ENCODE measurements around the gene KLHL40.

The KLHL40 gene

DNA sequence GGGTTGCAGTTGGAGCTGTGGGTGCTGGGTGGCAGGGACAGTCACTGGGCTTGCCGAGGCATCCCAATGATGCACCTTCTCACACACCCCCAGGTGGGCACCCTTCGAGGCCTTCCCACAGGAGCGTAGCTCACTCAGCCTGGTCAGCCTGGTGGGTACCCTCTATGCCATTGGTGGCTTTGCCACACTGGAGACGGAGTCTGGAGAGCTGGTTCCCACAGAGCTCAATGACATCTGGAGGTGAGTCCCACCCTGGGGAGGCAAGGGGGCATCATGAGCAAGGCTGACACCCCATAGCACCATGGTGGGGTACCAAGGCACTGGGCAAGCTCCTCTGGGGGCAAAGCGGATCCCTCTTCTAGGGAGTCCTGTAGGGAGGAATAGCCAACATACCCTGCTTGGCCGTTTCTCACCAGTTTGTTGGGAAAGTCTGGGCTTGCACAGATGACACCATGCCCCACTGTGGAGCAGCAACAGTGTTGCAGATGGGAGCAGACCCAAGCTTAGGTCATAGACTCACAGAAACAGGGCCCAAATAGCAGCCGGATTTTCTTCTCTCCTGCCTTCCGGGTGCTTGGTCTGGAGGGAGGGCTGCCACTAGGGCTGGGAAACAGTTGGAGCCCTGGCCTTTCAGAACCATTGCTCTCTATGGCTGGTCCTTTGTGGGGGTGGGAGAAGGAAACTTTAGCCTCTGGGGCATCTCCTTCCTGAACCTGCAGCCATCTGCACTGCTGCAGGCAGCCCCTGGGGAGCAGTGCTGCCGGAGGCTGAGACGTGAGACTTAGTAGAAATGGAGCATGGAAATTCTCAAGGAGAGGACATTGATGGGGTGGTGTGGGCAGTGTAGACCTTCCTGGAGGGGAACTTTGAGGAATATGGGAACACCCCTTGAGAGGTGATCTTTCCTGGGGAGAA, 5.7 kb downstream of the KLHL40 start:
- no peak for DNase-seq (ENCODE audit: low spot score)

DNA sequence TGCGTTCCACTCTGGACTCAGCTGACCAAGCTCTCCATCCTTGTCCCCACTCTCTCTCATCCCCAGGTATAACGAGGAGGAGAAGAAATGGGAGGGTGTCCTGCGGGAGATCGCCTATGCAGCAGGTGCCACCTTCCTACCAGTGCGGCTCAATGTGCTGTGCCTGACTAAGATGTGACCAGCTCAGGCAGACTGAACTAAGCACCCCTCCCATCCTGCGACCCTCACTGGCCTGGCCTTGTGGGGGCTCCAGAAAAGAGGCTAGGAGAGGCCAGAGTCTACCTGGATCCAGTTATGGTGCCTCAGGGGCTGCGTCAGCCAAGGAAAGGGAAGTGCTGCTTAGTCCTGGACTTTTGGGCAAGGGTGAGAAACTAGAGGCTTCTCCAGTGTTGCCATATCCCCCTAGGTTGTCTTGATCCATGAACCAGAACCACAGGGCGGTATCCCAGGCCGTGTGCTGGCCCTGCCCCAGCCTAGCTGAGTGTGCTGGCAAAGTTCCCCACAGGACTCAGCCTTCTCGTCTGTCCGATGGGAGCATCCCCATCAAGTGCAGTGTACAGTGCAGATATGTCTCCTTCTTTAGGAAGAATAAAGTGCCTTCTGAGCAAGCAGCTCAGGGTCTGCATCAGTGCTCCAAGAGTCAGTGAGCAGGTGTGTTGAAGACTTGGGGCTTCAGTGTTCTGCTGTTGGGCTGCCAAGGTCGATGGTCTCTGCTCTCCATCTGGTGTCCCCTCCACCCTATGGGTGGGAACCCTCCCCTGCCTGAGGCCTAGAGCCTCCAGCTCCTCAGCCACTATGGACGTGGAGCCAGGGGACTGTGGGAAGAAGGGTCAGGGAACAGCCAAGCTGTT, 6.7 kb downstream of the KLHL40 start:
- no peak for DNase-seq (ENCODE audit: low spot score)

DNA sequence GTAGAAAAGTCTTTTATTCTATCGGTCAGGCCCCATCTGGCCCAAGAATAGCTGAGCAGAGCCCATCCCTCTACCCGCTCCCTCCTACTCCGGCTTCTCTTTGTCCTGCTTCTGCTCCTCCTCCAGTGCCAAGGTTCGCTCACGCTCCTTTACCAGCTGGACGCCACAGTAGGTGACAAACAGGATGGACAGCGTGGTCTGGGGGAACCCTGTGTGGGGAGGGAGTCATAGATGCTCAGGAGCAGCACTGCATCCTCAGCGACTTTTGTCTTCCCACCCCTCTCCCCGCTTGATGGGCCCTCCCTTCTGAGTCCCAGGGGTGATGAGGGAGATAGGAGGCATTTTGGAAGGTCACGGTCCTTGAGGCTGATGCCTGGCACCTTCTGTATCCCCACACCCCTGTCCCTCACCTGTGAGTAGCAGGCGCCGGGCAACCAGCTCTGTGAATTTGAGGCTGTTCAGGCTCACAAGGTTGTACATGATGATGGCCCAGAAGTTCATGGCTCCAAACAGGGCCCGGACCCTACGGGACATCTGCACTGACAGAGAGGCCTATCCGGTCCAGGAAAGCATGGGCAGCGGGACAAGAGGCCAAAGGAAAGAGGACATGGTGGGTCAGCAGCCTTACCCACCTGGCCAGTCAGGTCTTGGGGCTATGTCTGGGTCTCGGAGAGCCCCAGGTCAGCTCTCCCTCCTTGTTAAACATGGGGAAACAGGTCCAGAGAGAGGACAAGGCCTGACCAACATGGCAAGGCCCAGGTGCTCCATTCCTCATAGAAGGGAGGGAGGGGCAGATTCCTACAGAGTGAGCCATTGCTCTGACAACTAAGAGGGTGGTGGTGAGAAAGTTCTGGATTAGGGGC, 7.6 kb downstream of the KLHL40 start:
- no peak for DNase-seq (ENCODE audit: low spot score)

DNA sequence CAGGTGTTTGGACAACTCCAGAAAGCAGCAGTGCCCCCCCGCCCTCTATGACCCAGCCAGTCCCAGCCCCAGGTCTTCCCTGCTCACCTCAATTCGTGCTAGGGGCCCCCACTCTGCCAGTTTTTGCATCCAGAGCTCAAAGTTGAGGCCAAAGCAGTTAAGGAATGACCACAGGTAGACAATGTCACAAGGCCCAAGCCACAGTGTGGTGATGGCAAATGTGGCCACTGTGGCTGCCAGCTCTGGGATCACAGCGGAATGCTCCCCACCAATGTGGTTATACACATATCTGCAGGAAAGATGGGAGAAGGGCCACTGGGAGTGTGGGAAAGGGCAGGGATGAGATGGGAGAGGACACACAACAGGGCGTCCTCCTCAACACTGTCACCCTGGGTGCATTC, 8.2 kb downstream of the KLHL40 start:
- no peak for DNase-seq (ENCODE audit: low spot score)

DNA sequence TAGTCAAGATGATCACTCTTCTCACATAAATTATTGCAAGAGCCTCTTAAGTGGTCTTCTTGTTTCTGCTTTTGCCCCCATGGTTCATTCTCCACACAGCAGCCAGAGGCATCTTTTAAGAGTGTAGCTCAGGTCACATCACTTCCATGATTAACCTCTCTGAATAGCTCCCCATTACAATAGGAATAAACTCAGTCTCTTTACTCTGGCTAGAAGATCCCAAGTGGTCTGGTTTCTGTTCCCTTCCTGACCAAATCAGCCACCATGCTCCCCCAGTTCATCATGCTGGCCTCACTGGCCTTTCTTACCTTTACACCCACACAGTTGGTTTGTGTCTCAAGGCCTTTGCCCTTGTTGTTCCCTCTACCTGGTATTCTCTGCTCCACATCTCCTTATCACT, 9.0 kb downstream of the KLHL40 start:
- no peak for DNase-seq (ENCODE audit: low spot score)

DNA sequence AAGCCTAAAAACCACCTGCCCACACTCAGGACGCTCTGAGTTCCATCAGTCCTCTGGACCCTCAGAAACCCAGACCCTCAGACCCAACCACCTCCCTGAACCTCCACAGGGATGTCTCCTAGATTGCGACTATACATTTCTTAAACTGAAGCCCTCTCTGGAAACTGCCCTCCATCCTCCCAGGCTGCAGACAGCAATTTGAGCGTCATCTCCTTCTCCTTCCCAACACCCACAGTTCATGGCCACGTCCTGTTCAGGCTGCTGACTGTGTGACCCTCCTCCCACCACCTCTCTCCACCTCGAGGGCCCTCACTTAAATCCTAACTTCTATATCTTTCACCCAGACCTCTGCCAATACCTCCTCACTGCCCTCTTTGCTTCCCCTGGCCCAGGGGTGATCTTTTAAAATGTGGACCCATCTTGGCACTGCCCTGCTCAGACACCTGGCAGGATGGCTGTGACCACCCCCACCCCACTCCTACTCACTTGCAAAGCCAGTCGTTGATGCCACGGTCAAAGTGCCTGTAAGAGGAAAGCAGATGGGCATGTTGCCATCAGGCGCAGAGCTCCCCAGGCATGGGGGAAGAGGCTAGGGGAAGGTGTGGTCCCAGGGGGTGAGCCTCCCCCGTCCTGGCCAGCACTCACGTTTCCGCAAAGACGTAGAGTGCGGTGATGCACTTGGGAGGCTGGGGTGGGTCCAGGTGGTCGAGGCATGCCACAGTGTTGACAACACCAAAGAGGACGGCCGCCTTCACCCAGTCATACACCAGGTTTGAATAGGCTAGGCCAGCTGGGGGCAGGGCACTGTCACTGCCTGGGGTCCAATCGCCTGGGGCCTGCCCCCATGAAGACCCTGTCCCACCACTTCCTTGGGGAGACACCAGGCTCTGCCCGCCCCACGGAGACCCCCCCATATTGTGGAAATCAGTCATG, 11.3 kb downstream of the KLHL40 start:
- DNase-seq (ENCODE audit: low spot score), result no peak

DNA sequence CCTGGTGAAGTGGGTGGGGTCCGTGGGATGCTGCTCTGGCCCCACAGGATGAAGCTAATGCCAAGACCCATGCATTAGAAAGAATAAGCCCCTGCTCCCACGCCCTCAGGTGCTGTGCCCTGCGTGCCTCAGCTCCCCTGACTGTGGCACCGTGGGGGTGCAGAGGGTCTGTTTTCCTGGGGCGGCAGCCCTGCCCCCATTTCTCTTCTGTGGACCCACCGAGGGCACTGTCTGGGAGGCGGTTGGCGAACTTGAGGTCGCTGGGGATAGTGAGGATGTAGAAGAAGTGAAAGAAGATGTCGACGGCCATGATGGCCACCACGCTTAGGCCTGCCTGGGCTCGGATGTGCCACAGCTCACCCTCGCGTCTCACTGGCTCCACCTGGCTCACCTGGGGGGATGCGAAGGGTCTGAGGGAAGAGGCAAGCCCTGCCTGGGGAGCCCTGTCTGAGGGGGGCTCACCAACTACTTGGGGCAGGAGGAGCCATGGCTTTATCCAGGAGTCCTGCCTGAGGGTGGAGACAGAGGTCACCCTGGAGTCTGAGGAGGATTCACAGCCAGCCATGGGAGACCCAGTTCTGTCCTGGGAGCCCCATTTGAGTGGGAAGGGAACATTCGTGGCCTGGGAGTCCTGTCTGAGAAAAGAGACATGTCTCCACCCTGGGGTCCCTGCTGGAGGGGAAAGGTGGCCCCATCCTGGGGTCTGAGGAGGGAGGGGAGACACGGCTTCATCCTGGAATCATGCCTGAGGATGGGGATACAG, 12.1 kb downstream of the KLHL40 start:
- no peak for DNase-seq (ENCODE audit: low spot score)

DNA sequence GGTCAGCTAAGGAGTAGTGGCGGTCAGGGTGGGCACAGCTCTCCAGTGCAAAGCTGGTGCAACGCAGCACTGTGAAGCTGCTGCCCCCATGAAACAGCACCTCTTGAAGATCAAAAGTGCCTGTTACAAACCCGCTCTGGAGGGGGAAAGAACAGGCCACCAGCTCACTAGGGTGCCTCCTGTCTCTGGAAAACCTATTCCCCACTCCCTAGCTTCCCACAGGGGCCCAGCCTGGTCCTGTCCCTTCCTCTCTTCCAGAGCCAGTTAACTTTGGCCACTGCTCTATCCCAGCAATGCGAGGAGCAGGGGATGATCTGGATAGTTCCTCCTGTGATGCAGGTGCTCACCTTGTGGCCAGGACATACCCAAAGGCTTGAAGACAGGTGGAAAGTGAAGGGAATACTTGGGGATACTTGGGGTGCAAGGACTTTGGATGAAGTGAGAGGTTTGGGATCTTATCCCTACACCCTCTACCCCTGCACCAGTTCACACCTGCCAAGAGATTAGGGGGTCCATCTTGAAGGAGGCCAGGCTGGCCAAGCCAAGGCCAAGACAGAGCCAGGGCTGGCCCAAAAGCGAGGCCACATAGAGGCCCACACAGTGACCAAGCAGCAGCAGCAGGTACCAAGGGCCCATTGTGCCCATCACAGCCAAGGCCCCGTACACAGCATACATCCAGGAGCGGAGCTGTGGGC, 13.0 kb downstream of the KLHL40 start:
- no peak for DNase-seq (ENCODE audit: low spot score)

DNA sequence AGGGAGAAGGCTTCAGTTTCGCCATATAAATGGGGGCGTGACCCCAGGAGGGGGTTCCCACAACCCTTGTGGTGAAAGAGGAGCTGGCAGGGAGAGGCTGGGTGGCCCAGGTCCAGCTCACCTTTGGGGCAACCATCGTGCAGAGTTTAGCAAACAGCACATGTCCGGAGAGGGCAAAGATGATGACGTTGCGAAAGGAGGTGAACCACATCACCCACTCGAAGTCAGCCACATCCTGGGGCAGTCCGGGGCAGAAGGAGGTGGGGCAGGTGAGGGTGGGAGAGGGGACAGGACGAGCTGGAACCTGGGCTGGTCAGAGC, 13.5 kb downstream of the KLHL40 start:
- DNase-seq (ENCODE audit: low spot score), result no peak

DNA sequence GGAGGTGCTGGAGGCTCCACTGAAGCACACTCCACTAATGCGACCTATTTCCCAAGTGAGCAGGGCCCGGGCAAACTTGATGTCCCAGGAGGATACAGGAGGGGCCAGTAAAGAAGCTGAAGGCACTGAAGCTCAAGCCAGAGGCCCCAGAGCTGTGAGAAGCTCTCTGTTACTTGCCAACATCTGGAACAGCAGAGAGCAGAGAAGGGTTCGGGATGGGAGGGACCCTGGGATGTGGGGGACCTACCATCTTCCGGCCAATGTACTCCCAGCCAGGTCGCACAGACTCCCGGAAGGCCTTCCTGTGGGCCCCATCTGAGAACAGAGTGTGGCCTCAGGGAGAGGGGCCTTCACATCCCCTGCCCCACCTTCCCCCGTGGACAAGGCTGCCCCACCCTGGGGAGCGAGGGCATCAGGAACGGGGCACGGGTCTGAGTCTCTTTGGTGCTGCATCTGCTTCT, 14.2 kb downstream of the KLHL40 start:
- DNase-seq (ENCODE audit: low spot score), result no peak

DNA sequence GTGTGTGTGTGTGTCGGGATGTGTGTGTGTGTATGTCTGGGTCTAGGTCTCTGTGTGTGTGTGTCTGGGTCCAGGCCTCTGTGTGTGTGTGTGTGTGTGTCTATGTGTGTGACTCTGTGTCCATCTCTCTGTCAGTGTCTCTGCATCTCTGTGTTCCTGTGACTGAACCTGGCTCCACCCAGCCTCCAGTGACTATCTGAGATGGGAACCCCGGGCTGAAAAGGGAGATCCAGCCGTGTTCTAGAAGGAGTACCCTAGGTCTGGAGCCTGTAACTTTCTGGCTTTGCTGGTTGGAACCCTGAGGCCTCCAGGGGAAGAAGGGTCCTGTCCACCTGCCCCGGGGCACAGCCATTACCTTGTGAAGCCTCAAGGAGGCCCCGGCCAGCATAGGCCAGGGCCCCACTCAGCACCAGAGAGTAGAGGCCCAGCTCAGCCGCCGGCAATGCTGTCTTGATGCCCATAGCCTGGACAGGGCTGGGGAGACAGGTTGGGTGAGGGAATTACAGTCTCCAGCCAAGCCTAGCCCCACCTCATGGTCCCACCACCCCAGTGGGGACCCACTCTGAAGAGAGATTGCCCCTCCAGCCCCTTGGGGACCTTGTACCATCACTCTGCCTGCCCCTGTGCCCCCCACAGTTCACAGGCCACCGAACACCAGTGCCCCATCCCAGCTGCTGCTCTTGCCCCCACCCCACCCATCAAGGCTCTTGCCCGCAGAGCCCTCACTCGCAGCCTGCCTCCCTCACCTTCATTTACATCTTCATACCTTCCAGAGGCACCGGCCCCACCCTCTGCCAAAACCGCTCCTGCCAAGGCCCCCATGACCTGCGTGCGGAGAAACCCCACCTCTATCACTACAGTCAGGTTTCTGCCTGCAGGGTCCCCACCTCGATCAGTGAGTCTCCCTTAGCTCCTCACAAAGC, 15.3 kb downstream of the KLHL40 start:
- no peak for DNase-seq (ENCODE audit: low spot score)

DNA sequence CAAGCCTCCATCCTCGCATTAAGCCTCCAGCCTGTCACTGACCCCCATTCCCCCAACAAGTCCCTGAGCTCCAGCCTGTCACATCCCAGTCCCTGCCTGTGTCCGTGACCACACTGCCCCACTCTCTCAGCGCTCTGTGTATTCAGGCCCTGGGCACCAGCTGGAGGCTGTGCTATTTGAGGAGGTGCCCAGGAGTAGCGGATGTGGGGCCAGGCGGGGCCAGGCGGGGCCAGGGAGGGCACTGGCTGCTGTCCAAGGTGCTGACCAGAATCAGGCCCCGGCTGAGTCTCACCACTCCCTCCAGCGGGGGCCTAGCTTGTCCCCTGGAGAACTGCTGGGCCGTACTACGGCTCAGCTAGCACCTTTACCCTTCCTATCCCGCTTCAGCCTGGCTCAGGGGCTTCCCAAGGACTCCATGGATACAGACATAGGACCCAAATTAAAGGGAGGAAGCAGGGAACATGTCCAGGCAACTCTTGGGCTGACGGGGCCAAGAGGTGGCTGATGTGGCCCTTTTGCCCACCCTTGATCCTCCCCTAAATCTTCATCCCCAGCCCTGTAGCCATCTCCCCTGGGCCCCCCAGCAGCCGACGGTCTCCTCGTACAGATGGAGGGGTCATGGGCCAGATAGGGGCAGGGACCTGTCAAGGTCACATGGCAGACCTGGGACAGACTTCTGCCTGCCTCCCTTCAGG, 16.2 kb downstream of the KLHL40 start:
- peak; percentile 79 for DNase-seq (ENCODE audit: low spot score)

DNA sequence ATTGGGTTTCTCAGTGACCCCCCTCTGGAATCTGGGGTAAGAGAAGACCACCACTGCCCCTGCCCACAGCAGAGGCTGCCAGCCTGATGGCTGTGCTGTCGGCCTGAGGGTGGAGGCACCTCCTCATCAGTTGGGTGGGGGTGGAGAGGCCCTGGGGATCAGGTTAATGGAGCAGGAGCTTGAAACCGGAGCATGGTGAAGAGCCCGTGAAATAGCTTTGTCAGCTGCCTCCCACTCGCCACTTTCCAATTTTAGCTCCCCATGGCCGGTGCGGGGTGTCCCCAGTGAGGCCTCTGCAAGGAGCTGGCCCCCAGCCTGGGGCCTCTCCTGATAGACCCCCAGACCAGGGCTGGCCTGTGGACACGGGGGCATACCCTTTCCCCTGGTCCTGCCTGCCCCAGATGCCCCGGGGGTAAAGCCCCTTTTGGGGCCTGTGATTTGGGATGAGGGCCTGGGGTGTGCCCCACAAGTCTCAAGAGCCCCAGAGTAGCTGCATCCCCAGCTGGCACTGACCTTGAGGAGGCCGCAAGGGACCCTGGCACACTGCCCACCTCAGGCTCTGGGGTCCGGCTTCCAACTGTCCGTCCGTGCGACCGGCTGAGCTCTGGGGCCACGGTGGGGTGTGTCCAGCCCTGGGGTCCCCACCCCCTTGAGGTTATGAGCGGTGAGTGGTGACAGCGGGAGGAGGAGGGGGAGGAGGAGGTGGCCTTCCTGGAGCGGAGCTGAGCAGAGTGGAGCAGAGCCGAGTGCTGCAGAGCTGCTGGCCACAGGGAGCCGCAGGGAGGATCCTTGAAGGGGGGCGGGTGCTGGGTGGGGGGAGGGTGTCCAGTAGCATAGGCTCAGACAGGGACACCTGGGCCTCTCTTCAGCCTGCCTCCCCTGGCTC, 17.0 kb downstream of the KLHL40 start, which contains the start of gene HHATL:
TSS of gene HHATL (minus strand) at position 733 of the 886 bp plus-strand sequence. CDS start 1,972 bp downstream, outside the sequence.
- DNase-seq (ENCODE audit: low spot score), result no peak

DNA sequence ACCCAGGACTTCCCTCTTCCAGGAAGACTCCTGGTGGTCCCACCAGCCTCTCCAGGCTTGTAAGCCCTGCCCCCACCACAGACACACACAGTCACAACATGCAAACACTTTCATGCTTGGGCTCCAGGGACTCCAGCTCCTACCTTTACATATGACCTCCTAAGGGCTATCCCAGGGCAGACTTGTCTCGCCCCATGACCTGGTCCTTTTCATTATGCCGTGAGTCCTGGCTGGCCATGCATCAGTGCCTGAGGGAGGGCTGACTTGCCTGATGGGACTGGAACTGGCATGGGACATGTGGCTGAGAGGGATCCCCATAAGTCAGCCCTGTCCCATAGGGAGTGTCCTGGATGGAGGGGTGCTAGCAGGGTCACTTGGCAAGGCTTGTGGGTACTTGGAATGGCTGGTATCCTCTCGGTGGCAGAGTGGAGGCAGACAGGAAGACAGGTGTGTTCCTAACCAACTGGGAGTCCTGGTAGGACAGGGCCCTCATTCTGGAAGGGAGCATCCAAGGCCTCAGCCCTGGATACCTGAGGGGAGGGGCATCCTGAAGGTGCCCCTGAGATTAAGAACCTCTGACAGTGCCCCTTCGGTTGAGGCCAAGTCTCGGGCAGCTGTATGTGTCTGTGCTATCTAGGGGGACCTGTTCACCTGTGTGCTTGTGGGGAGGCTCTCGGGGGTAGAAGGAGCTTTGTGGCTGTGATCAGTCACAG, 17.8 kb downstream of the KLHL40 start:
- DNase-seq (ENCODE audit: low spot score), result no peak

DNA sequence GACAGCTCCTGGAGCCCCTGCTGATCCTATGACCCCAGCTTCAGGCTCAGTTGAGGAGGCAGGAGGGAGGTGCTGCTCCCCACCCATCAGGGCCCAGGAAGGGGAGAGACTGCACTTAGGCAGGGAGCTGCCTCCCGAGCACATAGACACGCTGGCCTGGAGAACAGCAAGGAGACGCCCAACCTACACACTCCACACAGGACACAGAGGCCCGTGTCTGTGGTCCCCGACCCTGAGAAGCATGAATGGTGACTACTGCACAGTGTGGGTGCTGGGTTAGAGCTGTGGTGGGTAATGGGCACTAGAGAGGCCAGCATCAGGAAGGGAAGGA, 18.3 kb downstream of the KLHL40 start:
- no peak for DNase-seq (ENCODE audit: low spot score)

DNA sequence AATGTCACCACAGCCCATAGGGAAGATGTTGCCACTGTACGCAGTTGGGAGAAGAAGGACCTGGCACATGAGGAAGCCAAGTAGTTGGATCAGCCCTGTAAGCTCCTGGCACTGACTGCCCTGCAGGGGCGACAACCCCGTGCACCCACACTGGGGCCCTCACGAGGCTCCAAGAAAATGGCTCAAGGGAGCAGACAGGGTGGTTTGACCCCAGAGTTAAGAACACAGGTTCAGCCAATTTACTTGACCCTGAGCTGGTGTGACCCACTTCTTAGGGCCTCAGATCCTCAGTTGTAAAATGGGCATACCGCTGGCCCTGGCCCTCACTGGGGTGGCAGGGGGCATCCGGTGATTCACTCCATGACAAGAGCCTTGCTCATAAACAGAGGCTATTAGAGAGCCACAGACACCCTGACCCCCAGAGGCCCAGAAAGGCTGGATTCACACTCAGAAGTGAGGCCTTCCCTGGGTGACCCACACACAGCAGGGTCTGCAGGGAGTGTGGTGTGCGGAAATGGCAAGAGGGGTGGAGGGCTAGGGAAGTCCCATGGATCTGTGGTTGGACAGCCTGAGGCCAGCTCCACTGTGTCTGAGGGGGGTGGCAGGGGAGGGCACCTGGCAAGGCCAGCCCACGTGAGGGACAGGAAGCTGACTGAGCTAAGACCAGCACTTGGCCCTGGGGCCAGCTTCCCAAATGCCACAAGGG, 19.0 kb downstream of the KLHL40 start:
- no peak for DNase-seq (ENCODE audit: low spot score)

Measured in COLO829 (cell line).